ENCODE results near the gene BAHCC1. TPM values are rescaled to one million over a fixed set of nuclear protein-coding genes. Genes with fewer than 3 reads are reported as not detected.

Gene BAHCC1
- total and polyA plus RNA-seq, 2 donors, result 5.8 to 7.3 TPM

DNA sequence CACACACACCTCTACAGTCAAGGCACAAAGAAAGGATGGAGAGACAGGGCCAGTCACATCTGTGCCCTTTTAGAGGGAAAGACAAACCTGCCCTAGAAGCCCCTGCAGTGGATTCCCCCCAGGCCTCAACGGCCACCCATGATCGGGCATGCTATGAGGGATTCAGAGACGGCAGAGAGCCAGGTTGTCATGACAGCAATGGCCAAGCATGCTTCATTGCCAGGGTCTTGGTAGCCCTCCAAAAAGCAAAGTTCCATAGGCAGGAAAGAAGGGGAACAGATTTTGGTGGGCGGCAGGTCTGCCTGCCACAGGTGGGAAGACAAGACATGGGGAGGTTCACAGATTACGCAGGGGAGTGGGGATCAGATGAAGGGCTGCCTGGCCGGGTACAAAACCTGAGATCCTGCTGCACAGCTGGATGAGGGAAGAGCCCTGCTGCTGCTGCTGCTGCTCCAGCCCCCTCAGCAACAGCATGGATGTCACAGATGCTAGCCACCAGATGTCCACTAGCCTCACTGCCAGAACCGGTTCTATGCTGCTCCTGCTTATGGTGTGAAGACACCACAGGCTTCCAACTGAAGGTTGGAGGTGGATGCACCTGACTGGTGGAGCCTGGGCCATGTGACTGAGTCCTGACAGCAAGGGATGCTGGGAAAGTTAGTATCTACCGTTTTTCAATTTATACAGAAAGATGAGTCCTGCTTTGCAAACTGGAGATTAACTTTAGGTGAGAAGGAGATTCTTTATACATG, 99.5 kb downstream of the BAHCC1 start:
- Histone ChIP-seq H3K4me1 (ENCODE audit: control insufficient read depth in 2 of 2, insufficient read depth in 2 of 2, low read length in 2 of 2) (peaks cover 0 to 28% of the 10 kb centered on the region in 2 donors), H3K27ac (ENCODE audit: low read depth in 1 of 2, low read length in 1 of 2) (no peak overlapping the region), H3K9me3 (ENCODE audit: control insufficient read depth in 2 of 2, insufficient read depth in 1 of 2, low read length in 1 of 2) (peaks cover 0 to 6% of the 10 kb centered on the region in 2 donors), H3K4me3 (ENCODE audit: low read length in 2 of 2) (no peak overlapping the region), H3K36me3 (ENCODE audit: control insufficient read depth in 2 of 2, insufficient read depth in 2 of 2, low read length in 1 of 2) (no peaks in the 10 kb centered on the region), H3K27me3 (ENCODE audit: control insufficient read depth in 2 of 2, insufficient read depth in 1 of 2, low read length in 1 of 2) (peaks cover 2 to 30% of the 10 kb centered on the region in 2 donors)
- DNase-seq (ENCODE audit: low read depth in 6 of 9, low spot score in 9 of 9), result peak in 1 of 9 donors; percentile 63
- 71% methylated on average over 8 of the region's 8 CpGs for WGBS

DNA sequence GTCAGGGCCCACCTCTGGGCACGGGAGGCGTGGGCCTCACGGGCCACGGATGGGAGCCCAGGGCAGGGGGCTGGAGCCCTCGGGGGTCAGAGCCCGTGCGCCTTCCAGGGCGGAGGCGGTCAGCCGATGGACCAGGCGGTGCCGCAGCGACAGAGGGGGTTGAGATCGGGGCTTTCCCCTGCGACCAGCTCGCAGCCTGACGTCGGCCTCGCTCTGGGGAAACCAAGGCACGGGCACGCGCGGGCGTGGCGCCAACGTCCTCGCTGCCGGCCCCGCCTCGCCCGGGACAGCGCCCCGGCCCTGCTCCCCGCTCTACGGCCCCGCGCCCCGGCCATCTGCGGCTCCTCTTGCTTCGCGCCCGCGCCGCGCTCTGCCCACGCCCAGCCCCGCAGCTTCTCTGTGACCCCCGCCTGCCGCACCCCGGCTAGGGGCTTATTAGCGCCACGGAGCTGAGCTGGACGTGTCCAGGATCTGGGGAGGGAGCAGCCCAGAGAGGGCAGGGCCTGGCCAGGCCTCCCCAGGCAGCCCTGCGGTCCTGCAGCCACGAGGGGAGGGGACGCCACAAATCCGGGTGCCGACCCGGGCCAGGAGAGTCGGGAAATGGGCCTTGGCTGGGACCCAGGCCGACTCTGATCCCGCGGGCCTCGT, 103.8 kb downstream of the BAHCC1 start:
- 76% methylated on average over 64 of the region's 64 CpGs for WGBS
- H3K36me3 ChIP-seq (ENCODE audit: control insufficient read depth in 2 of 2, insufficient read depth in 2 of 2, low read length in 1 of 2), result no peaks in the 10 kb centered on the region
- H3K9me3 ChIP-seq (ENCODE audit: control insufficient read depth in 2 of 2, insufficient read depth in 1 of 2, low read length in 1 of 2), result no peaks in the 10 kb centered on the region
- no peak overlapping the region for H3K4me3 ChIP-seq (ENCODE audit: low read length in 2 of 2)
- no peak for DNase-seq (ENCODE audit: low read depth in 6 of 9, low spot score in 9 of 9)
- peaks cover 0 to 7% of the 10 kb centered on the region in 2 donors for H3K4me1 ChIP-seq (ENCODE audit: control insufficient read depth in 2 of 2, insufficient read depth in 2 of 2, low read length in 2 of 2)
- no peak overlapping the region for H3K27ac ChIP-seq (ENCODE audit: low read depth in 1 of 2, low read length in 1 of 2)
- H3K27me3 ChIP-seq (ENCODE audit: control insufficient read depth in 2 of 2, insufficient read depth in 1 of 2, low read length in 1 of 2), result peaks cover 2 to 34% of the 10 kb centered on the region in 2 donors

DNA sequence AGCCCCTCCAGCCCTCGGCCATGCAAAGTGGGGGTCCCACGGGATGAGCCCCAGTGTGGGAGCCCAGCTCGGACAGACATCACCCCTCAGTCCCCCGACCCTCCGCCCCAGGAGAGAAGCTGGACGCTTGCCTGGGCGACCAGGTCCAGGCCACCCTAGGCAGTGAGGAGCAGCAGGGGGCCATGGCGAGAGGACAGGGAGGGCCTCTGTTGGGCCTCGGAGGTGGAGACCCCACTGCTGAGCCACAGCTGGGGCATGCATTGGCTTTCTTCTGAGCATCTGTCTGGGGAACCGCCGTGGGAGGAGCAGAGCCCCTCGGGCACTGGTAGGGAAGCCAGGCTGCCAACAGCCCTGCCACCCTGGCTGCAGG, 104.3 kb downstream of the BAHCC1 start:
- 97% methylated on average over 12 of the region's 12 CpGs for WGBS
- Histone ChIP-seq H3K4me1 (ENCODE audit: control insufficient read depth in 2 of 2, insufficient read depth in 2 of 2, low read length in 2 of 2) (peaks cover 0 to 6% of the 10 kb centered on the region in 2 donors), H3K4me3 (ENCODE audit: low read length in 2 of 2) (no peak overlapping the region), H3K27ac (ENCODE audit: low read depth in 1 of 2, low read length in 1 of 2) (no peak overlapping the region), H3K27me3 (ENCODE audit: control insufficient read depth in 2 of 2, insufficient read depth in 1 of 2, low read length in 1 of 2) (peaks cover 2 to 34% of the 10 kb centered on the region in 2 donors), H3K36me3 (ENCODE audit: control insufficient read depth in 2 of 2, insufficient read depth in 2 of 2, low read length in 1 of 2) (no peaks in the 10 kb centered on the region), H3K9me3 (ENCODE audit: control insufficient read depth in 2 of 2, insufficient read depth in 1 of 2, low read length in 1 of 2) (no peaks in the 10 kb centered on the region)
- no peak for DNase-seq (ENCODE audit: low read depth in 6 of 9, low spot score in 9 of 9)

DNA sequence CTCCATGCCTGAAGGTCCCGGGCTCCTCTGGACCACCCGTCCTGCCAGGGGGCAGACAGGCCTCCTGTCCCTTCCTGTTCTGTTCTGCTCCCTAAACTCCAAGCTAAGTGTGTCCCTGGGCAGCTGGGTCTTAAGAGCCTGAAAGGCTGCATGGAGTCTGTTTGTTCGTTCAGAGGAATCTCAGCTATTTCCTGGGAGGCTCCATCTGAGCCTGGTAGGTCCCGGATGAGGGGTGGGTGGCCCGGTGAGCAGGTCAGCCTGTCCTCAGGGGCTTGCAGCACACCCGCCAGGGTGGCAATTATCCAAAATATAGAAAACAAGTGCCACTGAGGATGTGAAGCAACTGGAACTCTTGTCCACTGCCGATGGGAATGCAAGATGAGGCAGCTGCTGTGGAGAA, 104.8 kb downstream of the BAHCC1 start:
- Histone ChIP-seq H3K36me3 (ENCODE audit: control insufficient read depth in 2 of 2, insufficient read depth in 2 of 2, low read length in 1 of 2) (no peaks in the 10 kb centered on the region), H3K4me1 (ENCODE audit: control insufficient read depth in 2 of 2, insufficient read depth in 2 of 2, low read length in 2 of 2) (peaks cover 0 to 1% of the 10 kb centered on the region in 2 donors), H3K9me3 (ENCODE audit: control insufficient read depth in 2 of 2, insufficient read depth in 1 of 2, low read length in 1 of 2) (no peaks in the 10 kb centered on the region), H3K4me3 (ENCODE audit: low read length in 2 of 2) (no peak overlapping the region), H3K27me3 (ENCODE audit: control insufficient read depth in 2 of 2, insufficient read depth in 1 of 2, low read length in 1 of 2) (peaks cover 2 to 37% of the 10 kb centered on the region in 2 donors), H3K27ac (ENCODE audit: low read depth in 1 of 2, low read length in 1 of 2) (no peak overlapping the region)
- 86% methylated on average over 7 of the region's 7 CpGs for WGBS
- DNase-seq (ENCODE audit: low read depth in 6 of 9, low spot score in 9 of 9), result no peak

DNA sequence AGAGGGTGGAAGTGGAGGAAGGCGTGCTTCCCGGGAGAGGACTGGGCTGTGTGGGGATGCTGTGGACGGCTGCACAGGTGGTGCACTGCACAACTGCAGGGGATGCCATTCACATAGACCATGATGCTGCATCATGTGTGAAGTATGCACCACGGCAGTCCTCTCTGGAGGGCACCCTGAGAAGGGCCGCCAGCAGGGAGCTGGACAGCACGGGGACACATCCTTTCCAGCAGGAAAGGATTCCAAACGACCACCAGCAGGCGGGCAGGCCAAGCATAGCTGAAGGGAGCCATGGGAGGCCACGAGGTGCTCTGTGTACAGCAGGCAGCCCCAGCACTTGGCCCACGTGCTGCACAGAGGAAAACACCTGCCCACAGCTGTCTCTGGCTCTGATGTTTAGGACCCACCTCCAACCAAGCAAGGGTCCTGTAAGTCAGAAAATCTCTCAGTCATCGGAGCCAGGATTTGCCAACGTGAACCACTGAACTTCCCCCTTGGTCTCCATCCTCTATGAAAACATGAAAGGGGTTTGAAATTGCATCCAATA, 107.3 kb downstream of the BAHCC1 start:
- peaks cover 2 to 38% of the 10 kb centered on the region in 2 donors for H3K27me3 ChIP-seq (ENCODE audit: control insufficient read depth in 2 of 2, insufficient read depth in 1 of 2, low read length in 1 of 2)
- no peaks in the 10 kb centered on the region for H3K36me3 ChIP-seq (ENCODE audit: control insufficient read depth in 2 of 2, insufficient read depth in 2 of 2, low read length in 1 of 2)
- DNase-seq (ENCODE audit: low read depth in 6 of 9, low spot score in 9 of 9), result no peak
- H3K27ac ChIP-seq (ENCODE audit: low read depth in 1 of 2, low read length in 1 of 2), result no peak overlapping the region
- H3K9me3 ChIP-seq (ENCODE audit: control insufficient read depth in 2 of 2, insufficient read depth in 1 of 2, low read length in 1 of 2), result no peaks in the 10 kb centered on the region
- H3K4me1 ChIP-seq (ENCODE audit: control insufficient read depth in 2 of 2, insufficient read depth in 2 of 2, low read length in 2 of 2), result no peaks in the 10 kb centered on the region
- H3K4me3 ChIP-seq (ENCODE audit: low read length in 2 of 2), result no peak overlapping the region
- WGBS, result 80% methylated on average over 12 of the region's 12 CpGs

DNA sequence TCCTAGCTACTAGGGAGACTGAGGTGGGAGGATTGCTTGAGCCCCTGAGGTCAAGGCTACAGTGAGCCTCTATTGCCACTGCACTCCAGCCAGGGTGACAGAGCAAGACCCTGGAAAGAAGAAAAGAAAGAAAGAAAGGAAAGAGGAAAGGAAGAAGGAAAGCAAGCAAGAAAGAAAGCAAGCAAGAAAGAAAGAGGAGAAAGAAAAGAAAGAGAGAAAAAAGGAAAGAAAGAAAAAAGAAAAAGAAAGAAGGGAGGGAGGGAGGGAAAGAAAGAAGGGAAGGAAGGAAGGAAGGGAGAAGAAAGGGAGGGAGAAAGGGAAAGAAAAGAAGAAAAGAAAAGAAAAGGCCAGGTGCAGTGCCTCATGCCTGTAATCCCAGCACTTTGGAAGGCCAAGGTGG, 108.4 kb downstream of the BAHCC1 start:
- DNase-seq (ENCODE audit: low read depth in 6 of 9, low spot score in 9 of 9), result no peak

DNA sequence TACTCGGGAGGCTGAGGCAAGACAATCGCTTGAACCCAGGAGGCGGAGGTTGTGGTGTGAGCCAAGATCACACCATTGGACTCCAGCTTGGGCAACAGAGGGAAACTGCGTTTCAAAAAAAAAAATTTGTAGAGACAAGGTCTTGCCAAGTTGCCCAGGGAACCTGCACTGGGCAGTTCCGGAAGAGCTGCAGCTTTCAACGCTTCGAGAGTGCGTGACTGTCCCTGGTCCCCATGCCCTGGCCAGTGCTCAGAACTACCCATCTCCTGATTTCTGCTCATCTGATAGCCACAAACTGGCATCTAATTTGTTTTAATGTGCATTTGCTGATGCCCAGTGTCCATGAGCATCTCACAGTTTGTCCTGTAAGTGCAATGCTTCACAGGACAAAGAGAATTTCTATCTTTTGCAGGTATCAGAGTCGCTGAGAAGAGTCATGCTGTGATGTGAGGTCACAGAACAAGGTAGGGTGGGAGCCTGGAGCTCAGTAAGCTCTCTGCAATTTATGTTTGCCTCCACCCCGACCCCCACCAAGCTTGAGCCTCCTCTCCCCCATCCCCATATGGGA, 113.5 kb downstream of the BAHCC1 start:
- no peaks in the 10 kb centered on the region for H3K9me3 ChIP-seq (ENCODE audit: control insufficient read depth in 2 of 2, insufficient read depth in 1 of 2, low read length in 1 of 2)
- peaks cover 0 to 12% of the 10 kb centered on the region in 2 donors for H3K27me3 ChIP-seq (ENCODE audit: control insufficient read depth in 2 of 2, insufficient read depth in 1 of 2, low read length in 1 of 2)
- peak overlapping the region in 1 of 2 donors; percentile 99 for H3K4me3 ChIP-seq (ENCODE audit: low read length in 2 of 2)
- H3K27ac ChIP-seq (ENCODE audit: low read depth in 1 of 2, low read length in 1 of 2), result peak overlapping the region in 1 of 2 donors; percentile 40
- DNase-seq (ENCODE audit: low read depth in 6 of 9, low spot score in 9 of 9), result no peak
- peaks cover 37% of the 10 kb centered on the region in 2 donors for H3K36me3 ChIP-seq (ENCODE audit: control insufficient read depth in 2 of 2, insufficient read depth in 2 of 2, low read length in 1 of 2)
- 92% methylated on average over 10 of the region's 10 CpGs for WGBS
- H3K4me1 ChIP-seq (ENCODE audit: control insufficient read depth in 2 of 2, insufficient read depth in 2 of 2, low read length in 2 of 2), result peaks cover 12 to 34% of the 10 kb centered on the region in 2 donors

More for the DNA sequence above, 108.4 kb downstream of the BAHCC1 start:
- no peak overlapping the region for H3K4me3 ChIP-seq (ENCODE audit: low read length in 2 of 2)
- no peak overlapping the region for H3K27ac ChIP-seq (ENCODE audit: low read depth in 1 of 2, low read length in 1 of 2)
- H3K36me3 ChIP-seq (ENCODE audit: control insufficient read depth in 2 of 2, insufficient read depth in 2 of 2, low read length in 1 of 2), result peaks cover under 1 to 2% of the 10 kb centered on the region in 2 donors
- H3K4me1 ChIP-seq (ENCODE audit: control insufficient read depth in 2 of 2, insufficient read depth in 2 of 2, low read length in 2 of 2), result peaks cover 0 to 6% of the 10 kb centered on the region in 2 donors
- no peaks in the 10 kb centered on the region for H3K9me3 ChIP-seq (ENCODE audit: control insufficient read depth in 2 of 2, insufficient read depth in 1 of 2, low read length in 1 of 2)
- H3K27me3 ChIP-seq (ENCODE audit: control insufficient read depth in 2 of 2, insufficient read depth in 1 of 2, low read length in 1 of 2), result peaks cover 2 to 35% of the 10 kb centered on the region in 2 donors

DNA sequence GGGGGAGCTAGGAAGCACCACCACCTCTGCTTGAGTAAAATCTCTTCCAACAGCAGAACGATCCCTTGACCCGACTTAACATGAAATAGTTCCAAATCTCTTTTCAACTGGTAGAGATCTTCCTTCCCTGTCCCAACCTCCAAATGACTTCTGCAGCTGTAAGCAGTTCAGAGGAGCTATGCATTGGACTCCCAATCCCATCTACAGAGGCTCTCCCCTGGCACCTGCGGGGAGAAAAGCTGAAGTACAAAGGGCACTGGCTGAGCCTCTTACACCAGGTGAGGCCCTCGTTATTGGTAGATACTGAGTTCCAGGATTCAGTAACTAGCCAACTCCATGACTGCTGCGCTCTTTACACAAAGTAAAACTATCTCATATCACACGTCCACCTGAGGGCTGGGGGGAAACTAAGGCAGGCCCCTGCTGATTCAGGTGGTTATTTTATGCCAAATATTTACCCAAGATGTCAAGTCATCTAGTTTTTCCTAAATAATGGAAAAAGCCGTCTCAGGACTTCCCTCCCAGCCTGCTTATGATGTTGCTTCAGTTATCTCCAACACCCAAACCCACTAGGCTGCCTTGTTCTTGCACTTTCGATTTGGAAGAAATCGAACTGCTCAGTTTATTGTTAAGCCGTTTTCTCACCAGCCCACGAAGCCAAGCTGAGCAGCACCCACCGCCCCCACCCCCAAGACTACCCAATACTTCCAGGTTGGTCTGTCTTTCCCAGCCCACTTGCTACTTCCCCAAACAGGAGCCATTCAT, 114.1 kb downstream of the BAHCC1 start:
- Histone ChIP-seq H3K27ac (ENCODE audit: low read depth in 1 of 2, low read length in 1 of 2) (peak overlapping the region; percentile 40 to 45), H3K27me3 (ENCODE audit: control insufficient read depth in 2 of 2, insufficient read depth in 1 of 2, low read length in 1 of 2) (peaks cover 0 to 18% of the 10 kb centered on the region in 2 donors), H3K36me3 (ENCODE audit: control insufficient read depth in 2 of 2, insufficient read depth in 2 of 2, low read length in 1 of 2) (peaks cover 37% of the 10 kb centered on the region in 2 donors), H3K4me1 (ENCODE audit: control insufficient read depth in 2 of 2, insufficient read depth in 2 of 2, low read length in 2 of 2) (peaks cover 12 to 40% of the 10 kb centered on the region in 2 donors), H3K4me3 (ENCODE audit: low read length in 2 of 2) (peak overlapping the region; percentile 99 to 100), H3K9me3 (ENCODE audit: control insufficient read depth in 2 of 2, insufficient read depth in 1 of 2, low read length in 1 of 2) (no peaks in the 10 kb centered on the region)
- no peak for DNase-seq (ENCODE audit: low read depth in 6 of 9, low spot score in 9 of 9)
- 30% methylated on average over 12 of the region's 12 CpGs for WGBS
